ENCODE results near the gene MBOAT1. TPM values are rescaled to one million over a fixed set of nuclear protein-coding genes. Genes with fewer than 3 reads are reported as not detected.

MBOAT1 gene
- total RNA-seq, 4 donors from 2014 or later, result 9.6 to 24.3 (median 12.6) TPM

DNA sequence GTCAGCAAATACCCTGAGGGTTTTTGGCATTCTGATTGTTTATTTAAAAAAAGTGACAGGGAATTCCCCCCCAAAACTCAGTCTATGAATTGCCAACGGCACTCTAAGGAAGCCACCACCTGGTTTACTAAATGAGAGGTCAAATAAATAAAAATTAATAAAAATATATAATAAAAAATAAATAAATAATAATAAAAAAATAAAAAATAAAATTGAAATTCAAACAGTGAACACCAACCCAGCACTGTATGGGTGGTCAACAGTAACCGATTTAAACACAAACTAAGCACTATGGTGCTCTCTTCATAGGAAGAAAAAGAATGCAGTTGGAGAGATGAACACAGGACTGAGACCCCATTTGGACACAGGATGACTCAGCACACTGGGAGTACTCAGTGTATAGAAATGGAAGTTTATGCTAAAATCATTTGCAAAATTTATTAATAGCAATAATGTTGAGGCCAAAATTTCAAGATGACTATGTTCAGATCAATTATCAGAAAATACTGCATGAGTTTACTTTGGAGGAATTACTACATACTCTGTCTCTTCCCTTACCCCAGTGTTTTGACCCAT is 98.5 kb downstream of the MBOAT1 start:
- Histone ChIP-seq H3K9me3 (no peaks in the 10 kb centered on the region), H3K4me3 (replicated peaks in 1 of 3) (no peak overlapping the region), H3K4me1 (peaks cover 11 to 26% of the 10 kb centered on the region in 2 donors), H3K27ac (no peak overlapping the region), H3K36me3 (peaks cover 0 to 3% of the 10 kb centered on the region in 2 donors), H3K27me3 (no peaks in the 10 kb centered on the region)
- whole genome bisulfite sequencing, 2 donors, result 90 to 95% methylated on average over 2 of the region's 2 CpGs
- intact Hi-C loops (cut with DNase I), result no loop called here
- no peak for DNase-seq
- TF ChIP-seq POLR2A (IDR thresholded peaks at IDR 0.05), result no peak
- TF ChIP-seq, protein P1, sequence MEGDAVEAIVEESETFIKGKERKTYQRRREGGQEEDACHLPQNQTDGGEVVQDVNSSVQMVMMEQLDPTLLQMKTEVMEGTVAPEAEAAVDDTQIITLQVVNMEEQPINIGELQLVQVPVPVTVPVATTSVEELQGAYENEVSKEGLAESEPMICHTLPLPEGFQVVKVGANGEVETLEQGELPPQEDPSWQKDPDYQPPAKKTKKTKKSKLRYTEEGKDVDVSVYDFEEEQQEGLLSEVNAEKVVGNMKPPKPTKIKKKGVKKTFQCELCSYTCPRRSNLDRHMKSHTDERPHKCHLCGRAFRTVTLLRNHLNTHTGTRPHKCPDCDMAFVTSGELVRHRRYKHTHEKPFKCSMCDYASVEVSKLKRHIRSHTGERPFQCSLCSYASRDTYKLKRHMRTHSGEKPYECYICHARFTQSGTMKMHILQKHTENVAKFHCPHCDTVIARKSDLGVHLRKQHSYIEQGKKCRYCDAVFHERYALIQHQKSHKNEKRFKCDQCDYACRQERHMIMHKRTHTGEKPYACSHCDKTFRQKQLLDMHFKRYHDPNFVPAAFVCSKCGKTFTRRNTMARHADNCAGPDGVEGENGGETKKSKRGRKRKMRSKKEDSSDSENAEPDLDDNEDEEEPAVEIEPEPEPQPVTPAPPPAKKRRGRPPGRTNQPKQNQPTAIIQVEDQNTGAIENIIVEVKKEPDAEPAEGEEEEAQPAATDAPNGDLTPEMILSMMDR (IDR thresholded peaks at IDR 0.05), result no peak

DNA sequence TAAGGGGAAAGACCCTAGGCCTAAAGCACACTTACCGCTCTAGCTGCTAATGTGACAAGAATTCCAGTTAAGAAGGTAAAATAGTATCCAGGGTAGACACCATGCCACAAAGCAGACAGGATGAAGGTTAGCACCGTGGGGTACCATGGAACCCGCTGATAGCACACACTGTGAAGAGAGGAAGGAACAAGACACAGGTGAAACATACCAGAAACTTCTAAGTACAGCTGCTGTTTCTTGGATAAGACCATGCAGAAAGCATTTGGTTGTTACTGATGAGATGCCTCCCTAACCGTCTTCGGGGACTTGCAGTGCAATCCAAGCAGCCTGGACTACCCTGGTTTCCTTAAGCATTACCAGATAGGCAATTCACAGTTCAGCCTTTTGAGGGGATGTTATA is 99.4 kb downstream of the MBOAT1 start:
- WGBS, 2 donors, result 93% methylated on average over 5 of the region's 5 CpGs
- no peak for DNase-seq
- no peak for TF ChIP-seq POLR2A (IDR thresholded peaks at IDR 0.05)
- TF ChIP-seq, protein P1 (IDR thresholded peaks at IDR 0.05), result no peak
- Histone ChIP-seq H3K27me3 (no peaks in the 10 kb centered on the region), H3K36me3 (peaks cover 0 to 3% of the 10 kb centered on the region in 2 donors), H3K4me3 (replicated peaks in 1 of 3) (no peak overlapping the region), H3K4me1 (peaks cover 11 to 17% of the 10 kb centered on the region in 2 donors), H3K9me3 (no peaks in the 10 kb centered on the region), H3K27ac (no peak overlapping the region)
- intact Hi-C loops (cut with DNase I), result no loop called here

DNA sequence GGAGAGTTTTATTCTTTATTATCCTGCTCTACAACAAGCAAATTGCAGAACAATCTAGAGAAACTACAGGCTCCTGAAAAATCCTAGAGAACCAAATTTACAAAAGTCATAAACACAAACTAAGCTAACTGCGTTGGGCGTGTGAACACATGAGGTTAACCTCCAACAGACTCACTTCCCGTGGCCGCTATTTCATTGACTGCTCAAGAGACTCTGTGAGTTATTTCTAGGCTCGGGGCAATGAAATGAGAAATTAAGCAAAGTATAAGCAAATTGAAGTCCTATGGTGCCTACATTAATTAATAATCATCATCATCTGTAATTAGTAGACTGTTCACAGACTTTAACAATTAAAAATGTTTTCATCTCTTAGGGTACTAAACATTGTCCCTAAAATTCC is 100.0 kb downstream of the MBOAT1 start:
- Histone ChIP-seq H3K27me3 (no peaks in the 10 kb centered on the region), H3K27ac (no peak overlapping the region), H3K4me3 (replicated peaks in 1 of 3) (no peak overlapping the region), H3K9me3 (no peaks in the 10 kb centered on the region), H3K4me1 (peaks cover 7 to 11% of the 10 kb centered on the region in 2 donors), H3K36me3 (peaks cover 0 to 3% of the 10 kb centered on the region in 2 donors)
- WGBS, 2 donors, result 86 to 88% methylated on average over 5 of the region's 5 CpGs
- no peak for DNase-seq
- TF ChIP-seq, protein P1 (IDR thresholded peaks at IDR 0.05), result no peak
- TF ChIP-seq POLR2A (IDR thresholded peaks at IDR 0.05), result no peak
- intact Hi-C loops (cut with DNase I), result no loop called here

DNA sequence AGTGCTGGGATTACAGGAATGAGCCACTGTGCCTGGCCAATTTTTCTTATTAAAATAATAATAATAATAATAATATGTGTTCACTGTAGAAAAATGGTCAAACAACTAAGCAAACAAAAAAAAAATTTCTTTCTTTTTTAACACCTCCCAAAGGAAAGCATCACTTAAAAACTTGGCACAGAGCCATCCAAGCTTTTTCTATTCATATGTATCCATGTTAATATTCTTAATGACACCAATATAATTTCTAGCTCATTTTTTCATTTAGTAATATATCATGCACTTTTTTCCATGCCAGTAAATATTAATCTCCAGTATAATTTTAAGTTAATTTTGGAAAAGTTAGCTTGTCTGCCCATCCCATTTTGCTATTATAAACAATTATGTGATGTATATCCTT is 101.8 kb downstream of the MBOAT1 start:
- DNase-seq, result no peak
- intact Hi-C loops (cut with DNase I), result no loop called here
- Histone ChIP-seq H3K36me3 (peaks cover 0 to 3% of the 10 kb centered on the region in 2 donors), H3K4me1 (peaks cover under 1 to 6% of the 10 kb centered on the region in 2 donors), H3K9me3 (no peaks in the 10 kb centered on the region), H3K27me3 (no peaks in the 10 kb centered on the region), H3K27ac (no peak overlapping the region), H3K4me3 (replicated peaks in 1 of 3) (no peak overlapping the region)
- TF ChIP-seq, protein P1 (IDR thresholded peaks at IDR 0.05), result no peak
- no peak for TF ChIP-seq POLR2A (IDR thresholded peaks at IDR 0.05)

DNA sequence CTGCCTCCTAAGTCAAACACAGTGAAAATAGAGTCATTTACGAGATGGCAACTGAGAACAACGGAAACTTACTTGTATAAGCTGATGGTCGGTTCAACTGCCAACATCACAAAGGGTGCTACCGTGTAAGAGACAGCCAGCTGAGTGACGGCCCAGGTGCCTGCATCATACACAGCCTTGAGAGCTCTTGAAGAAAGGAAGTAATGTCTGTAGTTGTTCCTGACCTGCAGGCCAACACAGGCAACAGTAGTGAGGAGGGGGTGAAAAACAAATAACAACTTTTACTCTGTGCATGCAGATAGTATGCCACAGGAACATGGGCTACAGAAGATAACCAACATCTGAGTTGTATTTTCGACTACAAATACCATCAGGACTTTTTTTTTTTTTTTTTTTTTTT is 102.7 kb downstream of the MBOAT1 start:
- peaks cover 0 to 3% of the 10 kb centered on the region in 2 donors for H3K36me3 ChIP-seq
- H3K4me1 ChIP-seq, result no peaks in the 10 kb centered on the region
- H3K27me3 ChIP-seq, result no peaks in the 10 kb centered on the region
- no peak overlapping the region for H3K4me3 ChIP-seq (replicated peaks in 1 of 3)
- H3K27ac ChIP-seq, result no peak overlapping the region
- no peak for DNase-seq
- no peaks in the 10 kb centered on the region for H3K9me3 ChIP-seq
- intact Hi-C loops (cut with DNase I), result no loop called here
- 80 to 83% methylated on average over 6 of the region's 6 CpGs for WGBS, 2 donors
- TF ChIP-seq, protein P1 (IDR thresholded peaks at IDR 0.05), result no peak
- no peak for TF ChIP-seq POLR2A (IDR thresholded peaks at IDR 0.05)
